Fibroblast of skin of back (primary cell): Measurements from ENCODE around the gene FARS2.

ENCODE experiments used
- DNase-seq: peaks from one replicate; pipeline ENCODE4 v3.0.0-alpha.2; 2013

Gene FARS2

DNA sequence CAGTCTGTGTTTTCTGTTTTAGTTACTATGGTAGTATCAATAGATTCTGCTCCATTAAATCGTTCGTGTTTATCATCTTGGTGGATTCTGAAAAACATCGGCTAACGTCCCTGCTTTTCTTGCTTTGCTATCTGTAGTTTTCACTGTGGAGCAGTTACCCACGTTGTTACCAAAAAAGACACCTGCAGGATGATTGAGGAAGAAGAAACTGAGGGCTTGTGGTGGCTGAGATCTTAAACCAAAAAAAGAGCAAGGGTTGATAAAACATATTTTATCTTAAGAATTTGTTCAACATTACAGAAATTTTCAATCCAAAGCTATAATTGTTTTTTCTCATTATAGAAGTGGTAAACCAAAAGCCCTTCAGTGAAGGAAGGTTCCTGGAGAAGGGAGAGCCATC, 166.3 kb downstream of the FARS2 start:
- no peak for DNase-seq

GRCh38 chr6:5433324-5433723, 172.0 kb downstream of the FARS2 start:
- no peak for DNase-seq

- peak; percentile 95 for DNase-seq
Measured at GRCh38 chr6:5435449-5435848, 174.1 kb downstream of the FARS2 start.

- no peak for DNase-seq
Measured at GRCh38 chr6:5438922-5439584, 177.7 kb downstream of the FARS2 start.

GRCh38 chr6:5439749-5440148, 178.4 kb downstream of the FARS2 start:
- peak; percentile 29 for DNase-seq

DNA sequence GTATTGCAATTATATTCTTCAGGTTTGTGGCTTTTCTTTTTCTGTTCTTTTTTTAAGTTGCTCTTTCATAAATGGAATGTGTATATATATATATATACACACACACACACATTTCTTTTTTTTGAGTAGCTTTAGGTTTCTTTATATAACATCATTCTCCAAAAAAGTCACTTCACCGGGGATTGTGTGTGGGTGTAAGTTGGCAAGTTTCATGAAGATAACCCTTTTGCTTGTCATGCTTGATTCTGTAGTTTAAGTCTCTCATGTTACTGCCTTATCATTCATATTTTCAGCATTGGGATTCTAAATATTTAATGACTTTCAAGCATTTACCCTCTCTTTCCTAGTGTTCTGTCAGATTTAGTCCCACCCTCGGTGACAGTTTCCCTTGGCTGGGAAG, 181.0 kb downstream of the FARS2 start:
- no peak for DNase-seq

DNA sequence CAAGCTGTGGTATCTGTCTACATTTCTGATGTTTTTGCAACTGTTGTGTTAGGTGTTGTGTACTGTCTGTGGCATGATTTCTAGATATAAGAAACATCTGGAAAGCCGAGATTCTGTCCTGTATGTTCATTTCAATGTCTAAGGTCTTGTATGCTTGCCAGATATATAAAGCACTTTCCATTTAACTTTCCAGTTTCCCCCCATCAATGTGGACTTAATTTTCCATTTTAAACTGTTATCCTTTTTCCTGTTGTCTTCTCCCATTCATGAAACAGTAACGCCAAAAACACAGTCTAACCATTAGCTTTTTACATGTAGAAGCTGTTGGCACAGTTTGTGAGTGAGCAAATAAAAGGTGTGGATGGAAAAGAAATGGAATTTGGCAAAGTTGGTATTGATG, 181.6 kb downstream of the FARS2 start:
- DNase-seq: no peak

- DNase-seq: no peak
Measured at GRCh38 chr6:5443491-5443890, 182.2 kb downstream of the FARS2 start.

DNA sequence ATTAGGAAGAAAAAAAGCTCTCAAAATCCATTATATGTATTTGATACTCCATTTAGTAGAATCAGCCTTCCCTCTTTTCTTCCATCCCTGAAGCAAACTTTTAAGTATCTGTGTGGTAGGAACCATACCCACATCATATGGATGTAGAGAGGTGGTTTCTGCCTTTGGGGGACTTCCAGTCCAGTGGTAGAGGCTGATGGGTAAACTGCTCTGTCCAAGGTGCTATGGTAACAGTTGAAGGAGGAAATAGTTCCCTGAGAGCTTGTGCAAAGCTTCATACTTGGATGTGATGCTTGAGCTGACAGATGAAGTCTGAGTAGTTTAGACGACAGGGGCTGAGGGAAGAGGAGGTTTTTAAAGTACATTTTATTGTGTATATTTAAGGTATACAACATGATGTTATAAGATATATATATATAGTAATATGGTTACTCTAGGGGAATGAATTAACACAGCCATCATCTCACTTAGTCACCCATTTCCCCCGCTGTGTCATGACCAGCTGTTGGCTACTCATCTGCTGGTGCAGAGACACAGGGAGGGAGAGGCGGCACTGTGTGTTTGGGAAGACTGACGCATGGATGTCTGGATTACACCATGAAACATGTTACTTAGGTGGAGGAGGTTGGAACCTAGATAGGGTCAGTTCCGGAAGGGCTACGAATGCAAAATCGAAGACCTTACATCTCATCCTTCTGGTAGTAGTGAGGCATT, 185.2 kb downstream of the FARS2 start:
- DNase-seq: peak; percentile 46

- no peak for DNase-seq
Measured at GRCh38 chr6:5447921-5448320, 186.6 kb downstream of the FARS2 start.

DNA sequence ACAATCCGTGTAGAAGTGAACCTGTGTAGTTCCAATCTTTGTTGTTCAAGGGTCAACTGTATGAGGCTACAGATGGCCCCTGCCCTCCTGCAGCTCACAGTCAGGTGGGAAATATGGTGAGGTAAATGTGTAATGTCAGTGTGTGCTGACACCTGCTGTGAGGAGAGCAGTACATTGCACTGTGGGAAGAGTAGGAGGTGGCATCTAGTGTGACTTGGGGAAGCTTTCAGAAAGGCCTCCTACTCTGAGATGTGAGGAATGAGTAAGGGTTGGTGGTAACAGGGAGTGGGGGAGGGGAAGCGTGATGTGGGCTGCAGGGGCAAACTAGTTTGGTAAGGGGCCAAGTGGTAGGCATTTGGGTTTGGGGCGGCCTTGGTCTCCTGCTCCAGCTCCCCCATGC, 188.8 kb downstream of the FARS2 start:
- no peak for DNase-seq

GRCh38 chr6:5453546-5453945, 192.2 kb downstream of the FARS2 start:
- no peak for DNase-seq

DNA sequence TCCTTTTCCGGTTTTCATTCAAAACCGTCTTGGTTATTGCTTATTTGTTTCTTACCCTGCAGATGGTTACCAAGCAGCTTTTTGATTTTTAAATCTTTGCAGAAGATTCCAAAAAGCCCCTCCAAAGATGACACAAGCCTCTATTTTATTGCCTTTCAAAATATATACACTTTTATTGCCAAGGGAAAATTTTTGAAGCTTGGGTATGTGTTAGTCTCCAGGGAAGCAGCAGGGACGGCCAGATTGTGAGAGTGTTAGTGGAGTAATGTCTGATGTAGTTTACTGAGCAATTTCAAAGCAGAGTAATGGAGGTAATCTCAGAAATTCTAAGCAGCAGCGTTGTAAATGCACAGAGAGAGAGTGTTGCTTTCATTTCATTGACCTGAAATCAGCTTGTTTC, 193.8 kb downstream of the FARS2 start:
- DNase-seq: no peak

DNA sequence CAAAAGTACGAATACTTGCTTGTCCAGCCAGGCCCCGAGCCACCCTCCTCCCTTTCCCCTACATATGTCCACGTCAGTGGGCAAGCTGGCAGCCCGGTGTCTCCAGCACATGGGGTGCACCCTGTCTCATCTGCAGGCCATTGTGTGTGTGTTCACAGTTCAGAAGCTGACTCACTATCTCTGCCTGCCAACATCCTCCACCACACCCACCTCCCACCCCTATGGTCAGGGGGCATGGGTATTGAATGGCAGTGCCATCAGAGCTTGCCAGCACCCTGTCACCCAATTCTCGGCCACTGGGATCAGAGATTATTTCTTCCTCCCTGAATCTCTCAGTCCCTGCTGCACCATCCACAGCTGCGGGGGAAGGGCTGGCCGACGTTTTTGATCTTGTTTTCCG, 195.7 kb downstream of the FARS2 start:
- no peak for DNase-seq

GRCh38 chr6:5457983-5458683, 196.8 kb downstream of the FARS2 start:
- DNase-seq: no peak

DNA sequence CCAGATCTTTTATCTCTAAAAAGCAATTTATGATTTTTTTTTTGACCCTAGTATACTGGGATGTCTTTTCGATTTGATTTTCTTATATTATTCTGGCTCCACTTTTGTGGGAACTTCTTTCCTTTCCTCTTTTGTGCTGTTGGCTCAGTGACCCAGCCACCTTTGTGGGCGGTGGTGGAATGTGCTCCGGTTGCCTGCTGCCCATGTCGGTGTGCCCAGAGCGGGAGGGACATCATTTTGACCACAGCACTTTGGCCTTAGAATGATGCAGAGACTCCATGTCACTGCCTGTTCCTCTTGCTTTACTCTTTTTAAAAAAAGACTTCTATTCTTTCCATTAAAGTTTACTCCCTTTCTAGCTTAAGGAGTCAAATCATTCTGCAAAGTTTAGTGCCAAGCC, 198.0 kb downstream of the FARS2 start:
- DNase-seq: no peak

DNA sequence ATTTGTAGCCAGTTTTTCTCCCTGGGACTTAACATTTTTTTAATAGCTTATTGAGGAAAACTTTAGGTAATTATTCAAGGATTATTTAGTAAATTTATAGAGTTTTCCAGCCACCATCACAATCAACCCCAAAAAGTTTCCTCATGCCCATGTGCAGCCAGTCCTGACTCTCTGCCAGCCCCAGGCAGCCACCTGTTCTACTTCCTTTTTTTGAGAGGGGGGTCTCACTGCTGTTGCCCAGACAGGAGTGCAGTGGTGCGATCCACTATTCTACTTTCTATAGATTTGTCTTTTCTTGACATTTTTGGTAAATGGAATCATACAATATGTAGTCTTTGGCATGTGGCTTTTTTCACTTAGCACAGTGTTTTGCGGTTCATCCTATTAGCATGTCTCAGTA, 200.1 kb downstream of the FARS2 start:
- no peak for DNase-seq

DNA sequence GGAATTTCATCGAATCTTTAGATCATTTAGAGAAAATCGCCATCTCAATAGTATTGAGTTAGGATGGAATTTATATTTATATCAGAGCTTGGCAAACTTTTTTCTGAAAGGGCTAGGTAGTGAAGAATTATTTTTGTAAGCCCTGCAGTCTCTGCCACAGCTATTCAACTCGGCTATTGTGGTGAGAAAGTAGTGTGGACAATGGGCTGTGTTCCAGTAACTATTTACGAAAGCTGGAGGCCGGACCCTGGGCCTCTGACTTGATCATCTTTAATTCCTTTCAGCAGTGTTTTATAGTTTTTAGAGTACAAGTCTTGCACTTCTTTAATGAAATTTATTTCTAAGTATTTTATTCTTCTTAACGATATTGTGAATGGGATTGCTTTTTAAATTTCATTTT, 201.5 kb downstream of the FARS2 start:
- DNase-seq: no peak

- no peak for DNase-seq
Measured at GRCh38 chr6:5463690-5464089, 202.4 kb downstream of the FARS2 start.

GRCh38 chr6:5464099-5464885, 203.0 kb downstream of the FARS2 start:
- peak; percentile 53 for DNase-seq

DNA sequence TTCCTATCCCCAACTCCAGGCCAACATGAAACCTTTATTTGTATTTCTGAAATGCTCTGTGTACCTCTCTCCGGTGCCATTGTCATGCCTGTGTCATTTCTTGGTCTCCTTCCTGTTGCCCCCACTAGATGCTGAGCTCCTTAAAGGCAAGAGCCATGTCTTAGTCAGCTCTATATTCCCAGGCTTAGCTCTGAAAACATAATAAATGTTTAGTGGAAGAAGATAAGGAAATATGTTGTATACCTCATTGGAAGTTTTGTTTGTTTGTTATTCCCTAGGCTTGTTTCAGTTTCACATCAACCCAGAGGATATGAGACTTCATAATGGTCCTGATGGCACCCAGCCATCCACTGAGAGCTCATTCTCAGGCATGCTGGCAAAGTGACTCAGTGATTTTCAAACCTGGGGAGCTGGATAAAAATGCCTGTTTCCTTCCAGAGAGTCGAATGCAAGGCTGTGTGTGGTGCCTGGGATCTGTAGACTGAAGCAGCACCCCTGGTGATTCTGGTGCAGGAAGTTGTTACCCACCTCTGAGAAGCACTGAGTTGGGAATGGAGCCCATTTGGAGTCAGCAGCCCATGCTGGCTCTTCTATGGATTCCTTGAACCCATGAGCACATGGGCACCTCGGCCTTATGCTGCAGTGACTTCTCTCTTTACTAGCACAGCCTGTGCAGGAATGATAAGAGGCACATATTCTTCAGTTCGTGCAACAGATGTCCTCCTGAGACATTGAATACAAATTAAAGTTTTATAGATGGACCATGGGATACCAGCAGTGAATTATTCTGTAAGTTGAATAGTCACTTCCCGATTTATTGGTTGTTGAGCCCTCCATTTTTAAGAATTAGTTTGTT, 205.2 kb downstream of the FARS2 start:
- peak; percentile 77 for DNase-seq

GRCh38 chr6:5468586-5468985, 207.3 kb downstream of the FARS2 start:
- DNase-seq: peak; percentile 60
